HCT116 (cell line): ENCODE data around the gene POLD1. TPM values are rescaled to one million over a fixed set of nuclear protein-coding genes. Genes with fewer than 3 reads are reported as not detected.

Experiments
- ATAC-seq: fragments of 200-7000 bp; cut with Tn5 transposase; 2 replicates; pipeline ENCODE4 v1.9.1; 2020; ENCODE audit warnings: mild to moderate bottlenecking, moderate library complexity
- BruUV-seq: library from RNA; stranded (reverse); fragments of 400-500 nt; replicated peaks from 2 replicates; lab custom pipeline; 2021; lab: Mats Ljungman, UMichigan
- CTCF ChIA-PET: fragments of 300-600 bp; sonication (Branson Sonifier 250); formaldehyde crosslinking; loops from one replicate; lab custom pipeline; 2021; ENCODE audit warnings: antibody characterized with exemption; lab: Charles Lee
- POLR2A ChIA-PET: fragments of 300-600, 350-600 bp; sonication (Branson Sonifier 250); formaldehyde crosslinking; loops from one replicate; lab custom pipeline; 2021; ENCODE audit warnings: antibody characterized with exemption; lab: Charles Lee
- RAD21 ChIA-PET, 2 experiments: fragments of 300-600 bp; sonication (Branson Sonifier 250); formaldehyde crosslinking; loops; one replicate each; lab custom pipeline; 2023; ENCODE audit warnings: low total read pairs in 2 of 2; ENCODE audit not compliant: uncharacterized antibody in 2 of 2, unreplicated experiment in 2 of 2, low non-redundant PET in 1 of 2; lab: Charles Lee
- DNase-seq: peaks from one replicate; pipeline ENCODE4 v3.0.0-alpha.2; 2010; ENCODE audit warnings: low read depth, low spot score
- H2AFZ ChIP-seq: fragments of 200-600 bp; shearing (Covaris generic), sonication (generic); 2 replicates; pipeline ENCODE4 v1.6.1; 2017; ENCODE audit warnings: low read depth, mixed run types, mixed read lengths, antibody characterized with exemption, low read length; ENCODE audit not compliant: poor library complexity, severe bottlenecking
- H3K27ac ChIP-seq: 2 replicates; pipeline ENCODE4 v1.5.1; 2012; ENCODE audit warnings: low read depth, low read length
- H3K27me3 ChIP-seq: fragments of 200-600 bp; sonication (generic); 2 replicates; pipeline ENCODE4 v1.6.1; 2016; ENCODE audit warnings: mixed run types, low read length, mixed read lengths; ENCODE audit not compliant: insufficient read depth
- H3K36me3 ChIP-seq, 2 experiments: fragments of 200-500 bp in 1 of 2; fragments of 200-600 bp in 1 of 2; sonication (Bioruptor generic) in 1 of 2; sonication (generic) in 1 of 2; 2 replicates each; pipeline versions ENCODE4 v1.5.1 to v1.6.1; 2014 to 2016; ENCODE audit warnings: low read length in 2 of 2, inconsistent platforms in 1 of 2, mixed read lengths in 1 of 2, mixed run types in 1 of 2; ENCODE audit not compliant: insufficient read depth in 2 of 2, control insufficient read depth in 1 of 2
- H3K4me1 ChIP-seq, 2 experiments: fragments of 200-600 bp in 1 of 2; sonication (generic) in 1 of 2; 2 replicates each; pipeline versions ENCODE4 v1.5.1 to v1.6.1; 2012 to 2017; ENCODE audit warnings: low read length in 2 of 2, inconsistent platforms in 1 of 2, mild to moderate bottlenecking in 1 of 2, mixed read lengths in 1 of 2, mixed run types in 1 of 2, moderate library complexity in 1 of 2; ENCODE audit not compliant: insufficient read depth in 2 of 2, control insufficient read depth in 1 of 2
- H3K4me2 ChIP-seq: fragments of 200-600 bp; sonication (generic); 2 replicates; pipeline ENCODE4 v1.6.1; 2017; ENCODE audit warnings: mixed run types, low read length, mixed read lengths
- H3K4me3 ChIP-seq, 2 experiments: fragments of 200-600 bp in 1 of 2; sonication (generic) in 1 of 2; replicated peaks in 1 of 2; 2 replicates each; pipeline ENCODE4 v1.5.1; 2011 to 2016; ENCODE audit warnings: low read length in 2 of 2, control low read depth in 1 of 2, low read depth in 1 of 2, mild to moderate bottlenecking in 1 of 2, mixed read lengths in 1 of 2, mixed run types in 1 of 2
- H3K79me2 ChIP-seq: fragments of 200-600 bp; sonication (generic); 2 replicates; pipeline ENCODE4 v1.6.1; 2017; ENCODE audit warnings: mild to moderate bottlenecking, mixed run types, low read length, moderate library complexity, mixed read lengths; ENCODE audit not compliant: insufficient read depth
- H3K9ac ChIP-seq: fragments of 200-600 bp; sonication (generic); 2 replicates; pipeline ENCODE4 v1.6.1; 2016; ENCODE audit warnings: low read length, mixed read lengths
- H3K9me2 ChIP-seq: fragments of 200-600 bp; sonication (generic), shearing (Covaris generic); 2 replicates; pipeline ENCODE4 v1.6.1; 2017; ENCODE audit warnings: mixed run types, mild to moderate bottlenecking, moderate library complexity; ENCODE audit not compliant: insufficient read depth
- H3K9me3 ChIP-seq, 2 experiments: fragments of 200-500 bp in 1 of 2; fragments of 200-600 bp in 1 of 2; sonication (Bioruptor generic) in 1 of 2; sonication (generic) in 1 of 2; 2 replicates each; pipeline ENCODE4 v1.6.1; 2014 to 2017; ENCODE audit warnings: low read length in 2 of 2, mixed read lengths in 2 of 2, inconsistent platforms in 1 of 2, low read depth in 1 of 2, mild to moderate bottlenecking in 1 of 2, mixed run types in 1 of 2, moderate library complexity in 1 of 2; ENCODE audit not compliant: control insufficient read depth in 1 of 2, insufficient read depth in 1 of 2
- H4K20me1 ChIP-seq: fragments of 200-600 bp; sonication (generic), shearing (Covaris generic); 2 replicates; pipeline ENCODE4 v1.6.1; 2017; ENCODE audit warnings: mixed run types, mild to moderate bottlenecking, moderate library complexity; ENCODE audit not compliant: insufficient read depth
- CBX3 ChIP-seq: IDR thresholded peaks from 2 replicates; pipeline ENCODE4 v1.6.1; 2012; ENCODE audit warnings: low read depth
- CEBPB ChIP-seq: IDR thresholded peaks from 2 replicates; pipeline ENCODE4 v1.6.1; 2012; ENCODE audit warnings: low read depth
- CTCF ChIP-seq, 3 experiments: fragments of 200-600 bp in 1 of 3; sonication (generic) in 1 of 3; IDR thresholded peaks in 2 of 3; conservative IDR thresholded peaks in 1 of 3; 2 replicates each; pipeline ENCODE4 v1.5.1; 2012 to 2017; ENCODE audit warnings: low read depth in 2 of 3, low read length in 2 of 3, antibody characterized with exemption in 1 of 3, borderline replicate concordance in 1 of 3, control low read depth in 1 of 3, mild to moderate bottlenecking in 1 of 3, mixed read lengths in 1 of 3, mixed run types in 1 of 3, moderate library complexity in 1 of 3; ENCODE audit not compliant: insufficient read depth in 1 of 3
- ELF1 ChIP-seq: IDR thresholded peaks from 2 replicates; pipeline ENCODE4 v1.6.1; 2012; ENCODE audit warnings: low read depth, borderline replicate concordance
- EZH2phosphoT487 ChIP-seq: fragments of 200-600 bp; IDR thresholded peaks from 2 replicates; pipeline ENCODE4 v1.6.1; 2018; ENCODE audit warnings: antibody characterized with exemption, borderline replicate concordance
- JUND ChIP-seq: IDR thresholded peaks from 2 replicates; pipeline ENCODE4 v1.6.1; 2012
- POLR2AphosphoS5 ChIP-seq: IDR thresholded peaks from 2 replicates; pipeline ENCODE4 v1.6.1; 2011; ENCODE audit warnings: mild to moderate bottlenecking, low read depth, low read length, moderate library complexity
- RAD21 ChIP-seq: IDR thresholded peaks from 2 replicates; pipeline ENCODE4 v1.6.1; 2012; ENCODE audit warnings: low read depth, mild to moderate bottlenecking
- SIN3A ChIP-seq: IDR thresholded peaks from 2 replicates; pipeline ENCODE4 v1.6.1; 2012; ENCODE audit warnings: low read depth
- SP1 ChIP-seq: IDR thresholded peaks from 2 replicates; pipeline ENCODE4 v1.6.1; 2012; ENCODE audit warnings: low read depth
- SRF ChIP-seq: IDR thresholded peaks from 2 replicates; pipeline ENCODE4 v1.6.1; 2012; ENCODE audit warnings: low read depth
- ZFX ChIP-seq: fragments of 450-650 bp; IDR thresholded peaks from 2 replicates; pipeline ENCODE4 v1.6.1; 2017
- intact Hi-C: fragments of 100-400 bp; cut with micrococcal nuclease; formaldehyde crosslinking; loops from 2 replicates; pipeline ENCODE4 v1.10.0; 2022
- total RNA-seq: library from RNA; stranded (reverse); gene quantifications from one replicate; pipeline ENCODE4 v1.2.1, GENCODE V29; 2021; ENCODE audit not compliant: unreplicated experiment

POLD1 gene
- total RNA-seq, 1 experiment from 2014 or later, result 122 TPM

DNA sequence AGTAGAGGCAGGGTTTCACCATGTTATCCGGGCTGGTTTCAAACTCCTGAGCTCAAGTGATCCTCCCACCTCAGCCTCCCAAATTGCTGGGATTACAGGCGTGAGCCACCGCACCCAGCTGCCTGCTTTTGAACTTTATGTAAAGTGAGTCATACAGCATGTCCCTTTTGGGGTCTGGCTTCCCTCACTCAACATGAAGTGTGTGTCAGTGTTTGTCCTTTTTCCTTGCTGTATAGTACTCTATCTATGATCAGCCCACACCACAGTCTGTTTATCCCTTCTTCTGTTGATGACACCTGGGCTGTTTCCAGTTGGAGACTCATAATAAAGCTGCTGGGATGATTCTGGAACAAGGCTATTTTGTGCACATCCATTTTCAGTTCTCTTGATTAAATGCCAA is 36.7 kb downstream of the POLD1 start:
- CTCF ChIA-PET, result no interaction called here
- no peak for ATAC-seq

More for the DNA sequence above, 36.7 kb downstream of the POLD1 start:
- Histone ChIP-seq H3K9me2 (no peaks in the 10 kb centered on the region), H3K27ac (no peak overlapping the region), H4K20me1 (no peaks in the 10 kb centered on the region), H3K4me1 (no peaks in the 10 kb centered on the region), H2AFZ (no peak overlapping the region), H3K36me3 (no peaks in the 10 kb centered on the region), H3K27me3 (no peaks in the 10 kb centered on the region), H3K4me2 (no peak overlapping the region), H3K79me2 (no peaks in the 10 kb centered on the region), H3K9ac (no peak overlapping the region), H3K9me3 (no peaks in the 10 kb centered on the region), H3K4me3 (no peak overlapping the region)
- RAD21 ChIA-PET, result no interaction called here
- DNase-seq, result no peak
- intact Hi-C loops, result no loop called here
- TF ChIP-seq RAD21 (no peak), SIN3A (no peak), CEBPB (no peak), ELF1 (no peak), SRF (no peak), CBX3 (no peak), JUND (no peak), EZH2phosphoT487 (no peak), POLR2AphosphoS5 (no peak), ZFX (no peak), CTCF (IDR thresholded peaks at IDR 0.05 in 2 of 3, conservative IDR thresholded peaks at IDR 0.05 in 1 of 3; ENCODE audit: borderline replicate concordance in 1 of 3, insufficient read depth in 1 of 3, low read depth in 2 of 3, low read length in 2 of 3) (no peak), SP1 (no peak)
- BruUV-seq, result no TSS peak
- POLR2A ChIA-PET, result no interaction called here
